Esophagus squamous epithelium (tissue), 4 donors: ENCODE data around the gene NCOA5.

Source experiments
- POLR2A ChIP-seq, 4 donors: fragments of 450-650 bp; IDR thresholded peaks; one replicate each; pipeline ENCODE4 v1.6.1; 2017; ENCODE audit warnings: antibody characterized with exemption in 4 of 4, mild to moderate bottlenecking in 4 of 4, moderate library complexity in 3 of 4
- TF ChIP-seq, protein P1 (sequence below), 6 experiments: fragments of 450-650 bp in 4 of 6; fragments of 200-600 bp in 2 of 6; sonication (generic) in 2 of 6; IDR thresholded peaks; one replicate each; pipeline ENCODE4 v1.5.1; 2016 to 2019; ENCODE audit warnings: antibody characterized with exemption in 6 of 6, mild to moderate bottlenecking in 4 of 6, moderate library complexity in 4 of 6

DNA sequence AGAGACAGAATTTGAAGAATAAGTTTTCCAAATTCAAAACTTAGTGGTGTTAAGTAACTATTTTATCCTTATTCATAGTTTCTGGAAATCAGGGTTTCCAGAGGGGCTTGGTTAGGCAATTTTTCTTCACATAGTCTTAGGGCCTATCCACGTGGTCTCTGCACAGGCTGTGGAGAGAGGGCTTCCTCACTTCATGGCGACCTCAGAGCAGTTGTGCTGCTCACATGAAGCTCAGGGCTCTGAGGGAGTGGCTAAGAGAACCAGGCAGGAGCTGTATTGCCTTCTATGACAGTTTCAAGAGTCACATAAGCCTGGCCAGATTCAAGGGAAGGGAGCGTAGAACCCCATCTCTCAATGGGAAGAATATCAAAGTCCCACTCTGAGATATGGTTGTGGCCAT lies 14.5 kb upstream of the NCOA5 start:
- TF ChIP-seq, protein P1, sequence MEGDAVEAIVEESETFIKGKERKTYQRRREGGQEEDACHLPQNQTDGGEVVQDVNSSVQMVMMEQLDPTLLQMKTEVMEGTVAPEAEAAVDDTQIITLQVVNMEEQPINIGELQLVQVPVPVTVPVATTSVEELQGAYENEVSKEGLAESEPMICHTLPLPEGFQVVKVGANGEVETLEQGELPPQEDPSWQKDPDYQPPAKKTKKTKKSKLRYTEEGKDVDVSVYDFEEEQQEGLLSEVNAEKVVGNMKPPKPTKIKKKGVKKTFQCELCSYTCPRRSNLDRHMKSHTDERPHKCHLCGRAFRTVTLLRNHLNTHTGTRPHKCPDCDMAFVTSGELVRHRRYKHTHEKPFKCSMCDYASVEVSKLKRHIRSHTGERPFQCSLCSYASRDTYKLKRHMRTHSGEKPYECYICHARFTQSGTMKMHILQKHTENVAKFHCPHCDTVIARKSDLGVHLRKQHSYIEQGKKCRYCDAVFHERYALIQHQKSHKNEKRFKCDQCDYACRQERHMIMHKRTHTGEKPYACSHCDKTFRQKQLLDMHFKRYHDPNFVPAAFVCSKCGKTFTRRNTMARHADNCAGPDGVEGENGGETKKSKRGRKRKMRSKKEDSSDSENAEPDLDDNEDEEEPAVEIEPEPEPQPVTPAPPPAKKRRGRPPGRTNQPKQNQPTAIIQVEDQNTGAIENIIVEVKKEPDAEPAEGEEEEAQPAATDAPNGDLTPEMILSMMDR (IDR thresholded peaks at IDR 0.05) = no peak
- no peak for TF ChIP-seq POLR2A (IDR thresholded peaks at IDR 0.05)
